HepG2 (cell line): ENCODE results near the gene SPATA12. TPM values are rescaled to one million over a fixed set of nuclear protein-coding genes. Genes with fewer than 3 reads are reported as not detected.

Experiments
- JARID2 ChIP-seq: sonication (generic); formaldehyde crosslinking; IDR thresholded peaks from 2 replicates; pipeline ENCODE4 v1.8.1; 2023; ENCODE audit warnings: missing genetic modification reagents, inconsistent platforms; ENCODE audit not compliant: insufficient replicate concordance
- KLF11 ChIP-seq: IDR thresholded peaks from 2 replicates; pipeline ENCODE4 v1.6.1; 2016; ENCODE audit warnings: missing compliant biosample characterization
- KLF9 ChIP-seq: IDR thresholded peaks from 2 replicates; pipeline ENCODE4 v1.6.1; 2016; ENCODE audit warnings: low read depth
- MAFG ChIP-seq: sonication (generic); formaldehyde crosslinking; IDR thresholded peaks from 2 replicates; pipeline ENCODE4 v1.5.1; 2020; ENCODE audit warnings: mild to moderate bottlenecking, missing genetic modification reagents
- PAF1 ChIP-seq: IDR thresholded peaks from 2 replicates; pipeline ENCODE4 v1.6.1; 2016; ENCODE audit warnings: missing genetic modification reagents, missing compliant biosample characterization
- PPARG ChIP-seq: conservative IDR thresholded peaks from 2 replicates; pipeline ENCODE4 v1.6.1; 2016; ENCODE audit warnings: missing biosample characterization, missing genetic modification reagents
- STAT6 ChIP-seq: sonication (generic); formaldehyde crosslinking; IDR thresholded peaks from 2 replicates; pipeline ENCODE4 v1.4.0; 2020; ENCODE audit warnings: missing genetic modification reagents, mild to moderate bottlenecking, borderline replicate concordance
- ZBTB33 ChIP-seq: sonication (generic); formaldehyde crosslinking; IDR thresholded peaks from 2 replicates; pipeline ENCODE4 v1.4.0; 2020; ENCODE audit warnings: missing genetic modification reagents
- ZNF460 ChIP-seq: sonication (generic); formaldehyde crosslinking; IDR thresholded peaks from 2 replicates; pipeline ENCODE4 v1.5.1; 2020; ENCODE audit warnings: missing genetic modification reagents, mild to moderate bottlenecking, borderline replicate concordance
- ZNF569 ChIP-seq: sonication (generic); formaldehyde crosslinking; IDR thresholded peaks from 2 replicates; pipeline ENCODE4 v1.5.0; 2020; ENCODE audit warnings: mild to moderate bottlenecking, missing genetic modification reagents, moderate library complexity, borderline replicate concordance
- ZNF598 ChIP-seq: sonication (generic); formaldehyde crosslinking; IDR thresholded peaks from 2 replicates; pipeline ENCODE4 v1.5.1; 2020; ENCODE audit warnings: mild to moderate bottlenecking, missing genetic modification reagents, borderline replicate concordance
- ZNF710 ChIP-seq: sonication (generic); formaldehyde crosslinking; IDR thresholded peaks from 2 replicates; pipeline ENCODE4 v1.5.0; 2020; ENCODE audit warnings: mild to moderate bottlenecking, missing genetic modification reagents, borderline replicate concordance
- ZSCAN22 ChIP-seq: sonication (generic); formaldehyde crosslinking; IDR thresholded peaks from 2 replicates; pipeline ENCODE4 v1.4.0; 2020; ENCODE audit warnings: mild to moderate bottlenecking, missing genetic modification reagents
- polyA plus RNA-seq, 8 experiments: library from polyadenylated mRNA; depleted of rRNA in 3 of 8; stranded (reverse) in 7 of 8; unstranded in 1 of 8; fragments of >200 nt; fragmentation: Illumina TruSeq in 4 of 8; extraction: Trizol in 4 of 8; gene quantifications; 2 replicates each; pipeline versions ENCODE4 v1.2.1 to v1.2.3, GENCODE V29; 2011 to 2016; ENCODE audit warnings: low read depth in 4 of 8, missing spikeins in 1 of 8, mixed read lengths in 1 of 8; ENCODE audit not compliant: insufficient read depth in 1 of 8
- total RNA-seq, 5 experiments: library from RNA; depleted of rRNA; stranded (reverse); fragments of >200 nt; fragmentation: Illumina TruSeq; extraction: Trizol; gene quantifications; 2 replicates each; pipeline ENCODE4 v1.2.3, GENCODE V29; 2016; ENCODE audit warnings: low read depth in 1 of 5
- TF ChIP-seq, protein P1 (sequence below): sonication (generic); formaldehyde crosslinking; IDR thresholded peaks from 2 replicates; pipeline ENCODE4 v1.4.0; 2020; ENCODE audit warnings: missing genetic modification reagents
- TF ChIP-seq, protein P2 (sequence below): sonication (generic); formaldehyde crosslinking; IDR thresholded peaks from 2 replicates; pipeline ENCODE4 v1.4.0; 2020; ENCODE audit warnings: missing genetic modification reagents; ENCODE audit errors: not compliant biosample characterization
- TF ChIP-seq, protein P3 (sequence below): sonication (generic); formaldehyde crosslinking; IDR thresholded peaks from 2 replicates; pipeline ENCODE4 v1.8.0; 2022; ENCODE audit warnings: mild to moderate bottlenecking, missing genetic modification reagents; ENCODE audit not compliant: insufficient replicate concordance
- TF ChIP-seq, protein P4 (sequence below): sonication (generic); formaldehyde crosslinking; IDR thresholded peaks from 2 replicates; pipeline ENCODE4 v1.4.0; 2020; ENCODE audit warnings: missing genetic modification reagents

Gene SPATA12
- total and polyA plus RNA-seq, 2 of the 13 experiments (the other 11 are each of a cell fraction or from before 2014, with no cell fraction given) = 0.09 to 0.25 TPM

- TF ChIP-seq ZNF710 (CRISPR knock-in tag) = no peak
- TF ChIP-seq, protein P1, sequence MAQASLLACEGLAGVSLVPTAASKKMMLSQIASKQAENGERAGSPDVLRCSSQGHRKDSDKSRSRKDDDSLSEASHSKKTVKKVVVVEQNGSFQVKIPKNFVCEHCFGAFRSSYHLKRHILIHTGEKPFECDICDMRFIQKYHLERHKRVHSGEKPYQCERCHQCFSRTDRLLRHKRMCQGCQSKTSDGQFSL (CRISPR knock-in tag) = no peak
- TF ChIP-seq PAF1 (CRISPR knock-in tag) = no peak
- TF ChIP-seq ZNF460 = no peak
- no peak for TF ChIP-seq ZNF569 (CRISPR knock-in tag)
- no peak for TF ChIP-seq STAT6 (CRISPR knock-in tag)
- TF ChIP-seq KLF11 (CRISPR knock-in tag) = 0 out of 2 replicates have a peak, but pooled peaks have one; percentile 69
- TF ChIP-seq, protein P2, sequence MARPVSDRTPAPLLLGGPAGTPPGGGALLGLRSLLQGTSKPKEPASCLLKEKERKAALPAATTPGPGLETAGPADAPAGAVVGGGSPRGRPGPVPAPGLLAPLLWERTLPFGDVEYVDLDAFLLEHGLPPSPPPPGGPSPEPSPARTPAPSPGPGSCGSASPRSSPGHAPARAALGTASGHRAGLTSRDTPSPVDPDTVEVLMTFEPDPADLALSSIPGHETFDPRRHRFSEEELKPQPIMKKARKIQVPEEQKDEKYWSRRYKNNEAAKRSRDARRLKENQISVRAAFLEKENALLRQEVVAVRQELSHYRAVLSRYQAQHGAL (CRISPR knock-in tag) = no peak
- TF ChIP-seq, protein P3, sequence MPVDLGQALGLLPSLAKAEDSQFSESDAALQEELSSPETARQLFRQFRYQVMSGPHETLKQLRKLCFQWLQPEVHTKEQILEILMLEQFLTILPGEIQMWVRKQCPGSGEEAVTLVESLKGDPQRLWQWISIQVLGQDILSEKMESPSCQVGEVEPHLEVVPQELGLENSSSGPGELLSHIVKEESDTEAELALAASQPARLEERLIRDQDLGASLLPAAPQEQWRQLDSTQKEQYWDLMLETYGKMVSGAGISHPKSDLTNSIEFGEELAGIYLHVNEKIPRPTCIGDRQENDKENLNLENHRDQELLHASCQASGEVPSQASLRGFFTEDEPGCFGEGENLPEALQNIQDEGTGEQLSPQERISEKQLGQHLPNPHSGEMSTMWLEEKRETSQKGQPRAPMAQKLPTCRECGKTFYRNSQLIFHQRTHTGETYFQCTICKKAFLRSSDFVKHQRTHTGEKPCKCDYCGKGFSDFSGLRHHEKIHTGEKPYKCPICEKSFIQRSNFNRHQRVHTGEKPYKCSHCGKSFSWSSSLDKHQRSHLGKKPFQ (CRISPR knock-in tag) = no peak
- TF ChIP-seq ZBTB33 (CRISPR knock-in tag) = 0 out of 2 replicates have a peak, but pooled peaks have one; percentile 13
- no peak for TF ChIP-seq ZNF598
- TF ChIP-seq, protein P4, sequence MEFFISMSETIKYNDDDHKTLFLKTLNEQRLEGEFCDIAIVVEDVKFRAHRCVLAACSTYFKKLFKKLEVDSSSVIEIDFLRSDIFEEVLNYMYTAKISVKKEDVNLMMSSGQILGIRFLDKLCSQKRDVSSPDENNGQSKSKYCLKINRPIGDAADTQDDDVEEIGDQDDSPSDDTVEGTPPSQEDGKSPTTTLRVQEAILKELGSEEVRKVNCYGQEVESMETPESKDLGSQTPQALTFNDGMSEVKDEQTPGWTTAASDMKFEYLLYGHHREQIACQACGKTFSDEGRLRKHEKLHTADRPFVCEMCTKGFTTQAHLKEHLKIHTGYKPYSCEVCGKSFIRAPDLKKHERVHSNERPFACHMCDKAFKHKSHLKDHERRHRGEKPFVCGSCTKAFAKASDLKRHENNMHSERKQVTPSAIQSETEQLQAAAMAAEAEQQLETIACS (CRISPR knock-in tag) = no peak
- no peak for TF ChIP-seq KLF9
- TF ChIP-seq JARID2 (CRISPR knock-in tag) = no peak
- no peak for TF ChIP-seq MAFG (CRISPR knock-in tag)
- 0 out of 2 replicates have a peak, but pooled peaks have one; percentile 14 for TF ChIP-seq PPARG (CRISPR knock-in tag)
- no peak for TF ChIP-seq ZSCAN22 (CRISPR knock-in tag)
Measured at GRCh38 chr3:57100046-57100695, 39.7 kb downstream of the SPATA12 start (continued).
